NCI-H2227 treated with DMSO at 0.1 percent for 48 hours (cell line): ENCODE data around the gene KCNQ5.
"Not testable (repeated sequence)": the region's sequence is repeated elsewhere in the genome, so short reads cannot be mapped to it uniquely, and the experiment has no call there.

Experiments
- DNase-seq: peaks from one replicate; lab custom pipeline; 2025; lab: John Stamatoyannopoulos, UW

KCNQ5 gene

GRCh38 chr6:72844614-72845013 is 222.8 kb downstream of the KCNQ5 start:
- no peak for DNase-seq

- no peak for DNase-seq
Observed at GRCh38 chr6:72849346-72849745, 227.5 kb downstream of the KCNQ5 start.

GRCh38 chr6:72850040-72850439 is 228.2 kb downstream of the KCNQ5 start:
- DNase-seq = no peak

DNA sequence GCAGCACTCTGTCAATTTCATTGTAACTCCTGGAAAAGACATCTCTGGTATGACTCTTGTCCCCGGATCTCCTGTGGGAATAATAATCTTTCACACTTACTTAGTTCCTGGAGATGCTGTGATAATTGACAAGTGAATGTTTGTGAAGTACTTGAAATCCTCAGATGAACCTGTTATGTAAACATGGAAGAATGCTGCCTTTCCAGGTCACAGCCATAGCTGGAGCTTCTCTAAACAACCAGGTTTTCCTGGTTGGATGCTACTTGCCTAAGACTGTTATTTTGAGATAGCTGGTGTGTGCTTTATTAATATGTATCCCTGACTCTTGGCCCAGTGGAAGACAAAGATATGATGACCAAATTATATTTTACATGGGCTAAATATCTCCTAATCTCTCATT is 228.6 kb downstream of the KCNQ5 start:
- peak; percentile 4 for DNase-seq

DNA sequence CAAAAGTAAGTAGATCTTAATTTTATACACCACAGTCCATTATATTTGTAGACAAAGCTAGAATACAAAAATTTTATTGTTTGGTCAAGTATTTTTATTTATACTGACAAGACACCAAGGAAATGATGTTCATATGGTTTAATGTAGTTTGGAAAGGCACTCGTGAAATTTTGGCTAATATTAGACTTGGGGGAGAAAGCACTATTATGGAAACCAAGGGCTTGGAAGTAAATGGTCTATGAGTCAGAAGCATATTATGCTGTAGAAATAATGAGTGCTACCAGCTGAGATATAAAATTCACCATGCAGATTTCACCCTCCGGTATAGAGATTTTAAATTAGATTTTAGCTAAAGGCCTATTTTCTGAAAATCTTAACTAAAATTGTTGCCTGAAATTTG is 233.6 kb downstream of the KCNQ5 start:
- DNase-seq = no peak

DNA sequence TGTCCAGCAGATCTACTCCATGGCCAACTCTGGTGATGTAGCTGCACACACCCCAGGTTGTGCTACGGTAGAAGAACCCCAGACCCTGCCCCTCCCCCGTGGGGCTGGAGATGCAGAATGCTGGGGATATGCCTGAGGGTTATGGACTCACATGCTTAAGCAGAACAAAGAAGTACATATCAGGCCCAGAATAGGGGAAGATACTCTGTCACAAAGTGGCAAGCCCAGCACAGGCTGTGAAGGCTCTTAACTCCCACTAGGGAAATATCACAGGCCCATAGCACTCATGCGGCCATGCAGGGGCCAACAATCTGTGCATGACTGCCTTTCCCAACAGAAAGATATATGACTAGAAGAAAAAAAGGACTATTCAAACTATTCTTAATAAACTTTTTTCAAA is 234.9 kb downstream of the KCNQ5 start:
- DNase-seq = no peak

GRCh38 chr6:72857791-72858585 is 236.1 kb downstream of the KCNQ5 start:
- no peak for DNase-seq

- DNase-seq = no peak
Observed at GRCh38 chr6:72861059-72861458, 239.2 kb downstream of the KCNQ5 start.

DNA sequence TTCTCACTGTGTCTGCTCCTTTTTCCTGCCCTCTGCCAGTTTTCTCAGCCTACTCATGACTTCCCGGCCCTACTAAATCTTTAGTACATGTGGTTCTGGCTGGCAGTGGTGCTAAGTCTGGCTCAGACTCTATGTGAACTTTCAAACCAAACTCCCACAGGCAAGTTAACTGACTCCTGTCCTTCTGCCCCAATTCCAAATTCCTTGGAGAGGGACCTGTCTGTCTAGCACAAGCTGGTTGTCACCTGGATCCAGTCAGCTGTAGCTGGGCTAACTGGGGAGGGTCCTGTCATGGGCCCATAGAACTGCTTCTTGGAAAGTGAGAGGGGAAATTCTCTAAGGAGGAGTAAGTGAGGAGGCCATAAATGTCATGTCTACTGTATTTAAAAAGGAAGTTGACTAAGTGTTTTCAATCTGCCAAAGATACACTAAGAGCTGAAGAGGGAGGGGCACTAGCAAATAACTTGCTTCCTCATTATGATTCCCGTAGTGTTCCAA is 240.1 kb downstream of the KCNQ5 start:
- no peak for DNase-seq

GRCh38 chr6:72863131-72863530 is 241.3 kb downstream of the KCNQ5 start:
- DNase-seq = no peak

DNA sequence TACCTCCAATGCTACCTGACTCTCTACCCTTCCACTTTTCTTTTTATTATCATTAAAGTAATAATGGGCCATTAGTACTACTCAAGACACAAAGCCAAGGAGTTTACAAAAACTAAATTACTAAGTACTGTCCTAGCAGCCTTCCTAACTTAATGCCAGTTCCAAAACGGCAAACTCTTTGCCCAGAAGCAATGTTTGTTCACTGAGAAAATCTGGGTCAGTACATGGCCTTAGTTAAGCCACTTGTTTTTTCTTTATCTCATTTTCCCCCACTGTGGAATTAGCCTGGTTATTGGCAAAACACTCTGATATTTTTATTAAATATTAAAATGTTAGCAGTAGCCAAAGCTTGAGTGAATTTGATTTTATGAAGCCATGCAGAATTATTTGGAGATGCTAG is 242.4 kb downstream of the KCNQ5 start:
- no peak for DNase-seq

- DNase-seq = no peak
Observed at GRCh38 chr6:72864799-72865198, 242.9 kb downstream of the KCNQ5 start.

DNA sequence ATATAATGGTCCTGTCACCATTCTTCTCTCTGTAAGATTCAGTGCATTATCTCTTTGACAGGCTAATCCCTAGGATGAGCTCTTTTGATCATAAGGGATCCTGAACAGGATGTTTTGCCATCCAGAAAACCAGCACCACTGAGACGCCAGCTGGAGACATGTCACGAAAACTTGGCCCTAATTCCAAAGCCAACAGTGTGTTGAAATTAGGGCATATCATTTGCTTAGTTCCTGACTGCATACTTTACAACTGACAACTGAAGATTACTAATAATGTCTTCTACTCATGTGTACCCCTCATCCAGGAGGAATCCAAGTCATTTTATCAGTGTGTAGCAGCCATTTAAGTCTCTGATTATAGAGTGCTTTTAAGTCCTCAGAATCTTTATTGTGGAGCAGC is 243.6 kb downstream of the KCNQ5 start:
- no peak for DNase-seq

GRCh38 chr6:72869621-72870020 is 247.8 kb downstream of the KCNQ5 start:
- no peak for DNase-seq

DNA sequence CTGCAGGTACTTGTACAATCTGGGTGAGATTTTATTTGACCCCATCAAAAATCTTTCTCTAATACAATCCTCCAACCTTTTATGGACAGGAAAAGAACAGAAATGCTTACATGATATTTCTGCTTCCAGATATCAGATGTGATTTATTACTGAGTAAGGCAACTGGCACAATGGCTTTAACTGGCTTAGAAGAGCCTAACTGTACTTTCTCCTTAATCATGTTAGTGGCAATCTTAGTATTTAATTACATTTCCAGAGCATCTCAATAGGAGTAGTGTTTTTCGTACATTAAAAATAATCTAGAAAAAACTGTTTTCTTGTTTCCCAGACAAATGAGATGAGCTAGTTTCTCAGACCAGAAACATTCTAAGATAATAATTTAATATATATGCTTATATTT is 251.6 kb downstream of the KCNQ5 start:
- no peak for DNase-seq

DNA sequence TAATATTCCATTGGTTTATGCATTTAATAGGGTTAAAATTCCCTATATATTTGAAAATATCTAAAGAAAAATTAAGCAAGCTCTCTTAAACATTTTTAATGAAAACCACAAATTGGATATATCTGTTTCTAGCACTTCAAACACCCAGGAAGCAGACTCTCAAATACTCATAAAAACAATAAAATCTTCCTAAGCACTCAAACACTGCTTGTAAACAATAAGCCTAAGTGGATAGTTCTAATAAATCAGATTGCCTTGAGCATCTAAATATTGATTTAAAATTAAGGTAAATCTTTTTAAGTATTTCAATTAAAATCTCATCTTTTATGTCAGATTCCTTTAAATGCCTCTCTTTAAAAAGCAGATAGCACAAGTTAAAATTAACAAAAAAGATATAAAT is 254.4 kb downstream of the KCNQ5 start:
- DNase-seq = no peak

GRCh38 chr6:72886170-72886569 is 264.3 kb downstream of the KCNQ5 start:
- DNase-seq = no peak

- no peak for DNase-seq
Observed at GRCh38 chr6:72890233-72890632, 268.4 kb downstream of the KCNQ5 start.

DNA sequence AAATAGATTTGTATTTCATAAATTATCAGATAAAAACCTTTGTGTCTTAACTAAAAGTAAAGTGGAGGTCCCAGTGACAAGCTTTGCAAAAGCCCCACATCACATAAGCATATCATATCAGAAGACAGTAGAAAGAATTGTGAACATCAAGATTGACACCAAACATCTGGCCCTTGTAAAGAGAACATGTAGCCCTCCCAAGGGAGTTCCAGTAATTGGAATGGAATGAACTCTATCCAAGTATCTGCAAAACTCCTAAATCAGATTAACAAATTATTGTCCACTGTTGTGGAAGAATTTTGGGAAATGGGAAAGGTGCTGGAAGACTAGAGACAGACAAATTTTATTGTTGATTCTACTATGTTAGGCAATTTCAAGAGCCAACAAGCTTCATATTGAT is 268.8 kb downstream of the KCNQ5 start:
- no peak for DNase-seq

GRCh38 chr6:72892901-72893300 is 271.0 kb downstream of the KCNQ5 start:
- DNase-seq = no peak

- peak; percentile 26 for DNase-seq
Observed at GRCh38 chr6:72894091-72894490, 272.2 kb downstream of the KCNQ5 start.

- not testable (repeated sequence) for DNase-seq
Observed at GRCh38 chr6:72898313-72898712, 276.4 kb downstream of the KCNQ5 start.

GRCh38 chr6:72905705-72906478 is 284.0 kb downstream of the KCNQ5 start:
- no peak for DNase-seq
